HG03575 (cell line): ENCODE measurements around the gene AMER2.

Experiments
- ATAC-seq: cut with Tn5 transposase; IDR thresholded peaks from one replicate; pipeline ENCODE4 v1.9.1; 2021; ENCODE audit not compliant: unreplicated experiment, insufficient number of reproducible peaks, low FRiP score; ENCODE audit errors: extremely low read depth

Gene AMER2, protein sequence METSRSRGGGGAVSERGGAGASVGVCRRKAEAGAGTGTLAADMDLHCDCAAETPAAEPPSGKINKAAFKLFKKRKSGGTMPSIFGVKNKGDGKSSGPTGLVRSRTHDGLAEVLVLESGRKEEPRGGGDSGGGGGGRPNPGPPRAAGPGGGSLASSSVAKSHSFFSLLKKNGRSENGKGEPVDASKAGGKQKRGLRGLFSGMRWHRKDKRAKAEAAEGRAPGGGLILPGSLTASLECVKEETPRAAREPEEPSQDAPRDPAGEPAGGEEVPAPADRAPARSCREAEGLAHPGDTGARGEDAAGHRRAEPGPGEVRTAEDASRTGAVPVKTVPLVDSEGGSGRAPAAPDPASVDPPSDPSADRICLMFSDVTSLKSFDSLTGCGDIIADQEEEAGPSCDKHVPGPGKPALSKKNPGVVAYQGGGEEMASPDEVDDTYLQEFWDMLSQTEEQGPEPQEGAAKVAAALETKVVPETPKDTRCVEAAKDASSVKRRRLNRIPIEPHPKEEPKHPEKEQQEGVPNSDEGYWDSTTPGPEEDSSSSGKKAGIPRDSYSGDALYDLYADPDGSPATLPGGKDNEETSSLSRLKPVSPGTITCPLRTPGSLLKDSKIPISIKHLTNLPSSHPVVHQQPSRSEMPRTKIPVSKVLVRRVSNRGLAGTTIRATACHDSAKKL

GRCh38 chr13:25171517-25172302 is at the start of gene AMER2:
AMER2 (minus strand) TSS chr13:25172288; CDS start chr13:25171619, 669 bp downstream.
- ATAC-seq = no peak

- no peak for ATAC-seq
Measured at GRCh38 chr13:25218019-25218418, 45.9 kb upstream of the AMER2 start.

DNA sequence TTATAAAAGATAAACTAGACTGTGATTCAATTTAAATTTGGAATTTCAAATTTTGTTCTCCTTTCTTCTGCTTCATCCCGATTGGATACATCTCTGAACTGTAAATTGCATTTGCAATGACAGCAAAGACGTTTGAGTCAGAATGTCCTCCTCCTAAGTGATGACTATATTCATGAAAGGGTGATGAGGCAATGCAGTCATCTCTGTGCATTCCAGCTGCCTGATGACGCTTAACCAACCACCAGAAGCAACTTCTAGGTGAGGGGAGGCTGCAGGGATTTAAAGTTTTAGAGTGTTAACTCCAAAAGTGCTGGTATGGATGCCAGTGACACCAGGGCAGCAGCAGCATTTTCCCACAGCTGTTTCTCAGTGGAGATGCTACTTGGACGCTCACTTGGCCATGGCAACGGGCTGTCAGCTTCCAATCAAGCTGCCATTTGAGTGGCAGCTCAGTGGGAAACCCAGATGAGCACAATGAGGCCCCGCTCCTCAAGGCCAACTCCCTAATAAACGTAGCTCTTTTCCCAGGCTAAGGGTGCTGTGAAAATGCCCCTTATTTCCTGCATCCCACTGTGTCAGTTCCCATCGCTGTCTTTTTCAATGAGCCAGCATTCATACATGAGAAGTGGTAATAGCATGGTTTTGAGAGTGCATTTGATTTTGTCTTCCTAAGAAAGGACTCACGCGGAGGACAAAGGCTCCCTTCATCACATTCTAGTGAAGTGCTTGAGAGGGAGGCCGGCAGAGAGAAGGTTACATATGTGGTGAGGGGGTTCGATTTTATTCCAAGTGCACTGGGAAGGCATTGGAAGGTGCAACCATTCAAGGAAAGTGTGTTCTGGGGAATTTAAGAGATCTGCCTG is 45.2 kb upstream of the AMER2 start:
- no peak for ATAC-seq

GRCh38 chr13:25215253-25215575 is 43.1 kb upstream of the AMER2 start:
- no peak for ATAC-seq

- ATAC-seq = no peak
Measured at GRCh38 chr13:25214491-25215252, 42.6 kb upstream of the AMER2 start.

DNA sequence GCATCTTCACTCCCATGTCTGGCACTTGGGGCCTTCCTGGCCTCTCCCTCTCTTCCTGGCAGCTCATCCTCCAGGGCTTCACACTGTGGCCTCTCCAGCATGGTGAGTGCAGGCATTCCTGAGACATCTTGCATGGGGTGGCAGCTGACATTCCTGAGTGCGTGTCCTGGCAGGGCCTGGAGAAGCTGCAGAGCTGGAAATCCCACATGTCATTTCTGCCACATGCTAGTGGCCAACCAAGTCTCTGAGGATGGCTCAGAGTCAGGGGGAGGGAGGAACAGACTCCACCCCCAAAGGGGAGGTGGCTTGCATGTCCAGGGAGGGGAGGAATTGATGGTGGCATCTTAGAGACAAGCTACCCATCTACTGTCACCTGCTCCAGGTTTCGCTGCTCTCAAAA is 41.6 kb upstream of the AMER2 start:
- no peak for ATAC-seq

GRCh38 chr13:25210842-25211569 is 38.9 kb upstream of the AMER2 start:
- no peak for ATAC-seq

- ATAC-seq = no peak
Measured at GRCh38 chr13:25207291-25207810, 35.3 kb upstream of the AMER2 start.

GRCh38 chr13:25204863-25205262 is 32.8 kb upstream of the AMER2 start:
- ATAC-seq = no peak

DNA sequence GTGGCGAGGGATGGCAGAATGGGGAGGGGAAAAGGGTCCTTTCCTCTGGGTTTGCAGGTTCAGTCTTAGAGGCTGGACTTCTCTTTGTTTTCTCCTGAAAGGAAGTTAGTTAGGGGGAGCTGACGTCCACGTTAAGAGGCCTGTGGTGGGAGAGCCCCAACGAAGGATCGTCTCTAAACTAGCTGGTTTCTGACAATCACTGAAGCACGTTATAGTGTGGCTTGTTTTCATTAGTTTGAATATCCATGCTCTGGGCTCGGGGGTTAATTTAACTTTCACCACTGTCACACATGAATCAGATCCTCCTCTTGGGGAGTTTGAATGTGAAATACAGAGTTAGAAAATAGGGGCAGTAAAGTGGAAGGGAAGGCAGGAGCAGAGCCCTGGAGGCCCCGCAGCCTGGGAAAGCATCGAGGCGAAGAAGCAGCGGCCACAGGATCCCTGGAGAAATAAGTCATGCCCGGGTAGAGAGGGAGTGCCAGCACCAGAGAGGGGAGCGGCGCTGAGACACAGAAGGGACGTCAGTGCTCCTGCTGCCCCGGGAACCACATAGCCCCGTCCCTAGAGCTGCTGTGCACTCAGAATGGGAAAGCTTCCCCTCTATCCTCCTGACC is 31.1 kb upstream of the AMER2 start:
- ATAC-seq = no peak

GRCh38 chr13:25200783-25201182 is 28.7 kb upstream of the AMER2 start:
- no peak for ATAC-seq

GRCh38 chr13:25198647-25199046 is 26.6 kb upstream of the AMER2 start:
- ATAC-seq = no peak

DNA sequence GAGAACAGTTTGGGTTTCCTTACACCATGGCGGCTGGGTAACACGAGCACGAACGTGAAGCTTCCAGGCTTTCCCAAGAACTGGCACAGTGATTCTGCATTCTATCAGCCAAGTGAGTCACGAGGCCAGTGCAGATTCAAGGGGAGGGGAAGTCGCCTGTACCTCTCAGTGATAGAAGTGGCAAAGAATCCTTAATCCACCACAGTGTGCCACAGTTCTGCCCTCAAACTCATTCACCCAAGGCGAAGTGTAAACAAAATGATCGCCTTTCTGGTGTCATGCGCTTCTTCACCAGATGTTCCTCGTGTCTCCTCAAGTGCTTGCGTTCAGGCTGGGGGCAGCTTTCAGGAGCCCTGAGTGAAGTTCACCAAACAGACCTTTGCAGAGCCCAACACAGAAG is 24.9 kb upstream of the AMER2 start:
- ATAC-seq = no peak

DNA sequence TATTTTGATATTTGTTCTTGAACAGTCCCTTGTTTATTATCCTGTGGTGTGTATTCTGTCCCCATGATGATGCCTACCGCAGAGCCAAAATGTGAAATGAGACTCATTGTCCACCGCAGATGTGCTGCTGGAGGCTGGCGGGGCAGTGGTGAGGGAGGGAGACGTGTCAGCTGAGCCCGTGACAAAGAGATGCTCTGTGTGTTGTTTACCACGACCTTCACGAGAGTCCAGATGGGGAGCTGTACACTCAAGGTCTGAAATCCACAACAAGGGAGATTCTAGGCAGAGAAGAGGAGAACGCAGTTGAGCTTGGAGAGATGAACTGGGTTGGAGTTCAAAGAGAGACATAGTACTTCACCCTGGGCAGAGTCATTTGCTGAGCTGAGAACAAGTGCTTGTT is 20.8 kb upstream of the AMER2 start:
- no peak for ATAC-seq

DNA sequence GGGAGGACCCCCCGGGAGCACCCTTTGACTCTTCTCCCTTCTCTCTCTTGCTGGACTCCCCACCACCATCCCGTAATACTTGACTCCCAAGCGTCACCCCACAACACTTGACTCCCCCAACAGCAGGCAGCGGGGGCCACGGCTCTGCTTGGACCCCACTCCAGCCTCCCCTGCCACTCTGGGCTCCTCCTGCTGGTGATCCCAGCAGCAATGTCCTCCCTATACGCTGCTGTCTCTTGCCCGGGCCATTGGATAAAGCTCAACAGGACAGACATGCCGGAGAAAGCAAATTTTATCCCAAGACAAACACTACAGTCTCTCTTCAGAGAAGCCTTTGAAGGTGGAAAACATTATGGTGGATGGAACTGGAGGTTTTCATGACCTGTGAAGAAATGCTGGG is 20.4 kb upstream of the AMER2 start:
- ATAC-seq = no peak

GRCh38 chr13:25192052-25192451 is 20.0 kb upstream of the AMER2 start:
- no peak for ATAC-seq

DNA sequence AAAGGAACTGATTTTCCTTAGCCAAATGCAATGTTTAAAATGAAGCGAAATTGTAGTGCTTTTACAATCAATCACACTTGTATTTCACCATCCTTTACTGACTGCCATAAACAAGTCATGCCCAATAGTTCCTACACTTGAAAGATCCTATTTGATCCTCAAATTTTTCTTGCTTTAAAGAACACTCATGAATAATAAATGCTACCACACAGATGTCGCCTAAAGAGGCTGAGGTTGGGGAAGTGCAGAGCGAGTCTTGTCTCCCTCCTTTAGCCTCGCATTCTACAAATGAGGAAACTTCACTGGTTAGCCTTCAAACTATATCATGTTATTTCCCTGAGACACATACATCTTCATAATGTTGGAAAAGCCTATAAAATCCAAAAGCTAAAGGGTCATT is 18.7 kb upstream of the AMER2 start:
- no peak for ATAC-seq
